BJ (cell line): Measurements from ENCODE around the gene ZBTB20. TPM values are rescaled to one million over a fixed set of nuclear protein-coding genes. Genes with fewer than 3 reads are reported as not detected.

Experiments used
- CTCF ChIA-PET: fragments of 350-600 bp; formaldehyde crosslinking; extraction: SDS; loops from one replicate; lab custom pipeline; 2021; ENCODE audit warnings: antibody characterized with exemption, inconsistent platforms; lab: Yijun Ruan, JAX
- POLR2A ChIA-PET: fragments of 300-600 bp; sonication (Branson Sonifier 250); formaldehyde crosslinking; extraction: SDS; loops from one replicate; lab custom pipeline; 2021; ENCODE audit warnings: antibody characterized with exemption; lab: Charles Lee
- DNase-seq: peaks from one replicate; pipeline ENCODE4 v3.0.0-alpha.2; 2011; ENCODE audit warnings: low read depth
- H3K27me3 ChIP-seq: 2 replicates; pipeline ENCODE4 v1.6.0; 2011; ENCODE audit warnings: low read length; ENCODE audit not compliant: control insufficient read depth, insufficient read depth
- H3K36me3 ChIP-seq: 2 replicates; pipeline ENCODE4 v1.5.1; 2011; ENCODE audit warnings: low read length; ENCODE audit not compliant: control insufficient read depth, insufficient read depth
- H3K4me3 ChIP-seq: 2 replicates; pipeline ENCODE4 v1.5.1; 2011; ENCODE audit warnings: low read depth, mild to moderate bottlenecking, control low read depth, low read length
- polyA plus RNA-seq: library from polyadenylated mRNA; depleted of rRNA; stranded (reverse); fragments of >200 nt; gene quantifications from 2 replicates; pipeline ENCODE4 v1.2.3, GENCODE V29; 2011
- TF ChIP-seq, protein P1 (sequence below): IDR thresholded peaks from 2 replicates; pipeline ENCODE4 v1.5.1; 2011; ENCODE audit warnings: low read depth, mild to moderate bottlenecking, control low read depth, inconsistent platforms, low read length, moderate library complexity; ENCODE audit not compliant: insufficient read depth

The ZBTB20 gene
- polyA plus RNA-seq, 1 experiment, result 6.0 TPM

- TF ChIP-seq, protein P1, sequence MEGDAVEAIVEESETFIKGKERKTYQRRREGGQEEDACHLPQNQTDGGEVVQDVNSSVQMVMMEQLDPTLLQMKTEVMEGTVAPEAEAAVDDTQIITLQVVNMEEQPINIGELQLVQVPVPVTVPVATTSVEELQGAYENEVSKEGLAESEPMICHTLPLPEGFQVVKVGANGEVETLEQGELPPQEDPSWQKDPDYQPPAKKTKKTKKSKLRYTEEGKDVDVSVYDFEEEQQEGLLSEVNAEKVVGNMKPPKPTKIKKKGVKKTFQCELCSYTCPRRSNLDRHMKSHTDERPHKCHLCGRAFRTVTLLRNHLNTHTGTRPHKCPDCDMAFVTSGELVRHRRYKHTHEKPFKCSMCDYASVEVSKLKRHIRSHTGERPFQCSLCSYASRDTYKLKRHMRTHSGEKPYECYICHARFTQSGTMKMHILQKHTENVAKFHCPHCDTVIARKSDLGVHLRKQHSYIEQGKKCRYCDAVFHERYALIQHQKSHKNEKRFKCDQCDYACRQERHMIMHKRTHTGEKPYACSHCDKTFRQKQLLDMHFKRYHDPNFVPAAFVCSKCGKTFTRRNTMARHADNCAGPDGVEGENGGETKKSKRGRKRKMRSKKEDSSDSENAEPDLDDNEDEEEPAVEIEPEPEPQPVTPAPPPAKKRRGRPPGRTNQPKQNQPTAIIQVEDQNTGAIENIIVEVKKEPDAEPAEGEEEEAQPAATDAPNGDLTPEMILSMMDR, result no peak
- DNase-seq, result no peak
- CTCF ChIA-PET, result interaction anchor here (0.8 to 1.2 kb wide), 3 partner anchors 11 to 39 kb away, joined by 3 read pairs; no protein-coding TSS in a partner anchor
- POLR2A ChIA-PET, result no interaction called here
- Histone ChIP-seq H3K36me3 (no peaks in the 10 kb centered on the region), H3K4me3 (no peak overlapping the region), H3K27me3 (no peaks in the 10 kb centered on the region)
These were observed 60.7 kb downstream of the ZBTB20 start for GRCh38 chr3:115086344-115086743.

DNA sequence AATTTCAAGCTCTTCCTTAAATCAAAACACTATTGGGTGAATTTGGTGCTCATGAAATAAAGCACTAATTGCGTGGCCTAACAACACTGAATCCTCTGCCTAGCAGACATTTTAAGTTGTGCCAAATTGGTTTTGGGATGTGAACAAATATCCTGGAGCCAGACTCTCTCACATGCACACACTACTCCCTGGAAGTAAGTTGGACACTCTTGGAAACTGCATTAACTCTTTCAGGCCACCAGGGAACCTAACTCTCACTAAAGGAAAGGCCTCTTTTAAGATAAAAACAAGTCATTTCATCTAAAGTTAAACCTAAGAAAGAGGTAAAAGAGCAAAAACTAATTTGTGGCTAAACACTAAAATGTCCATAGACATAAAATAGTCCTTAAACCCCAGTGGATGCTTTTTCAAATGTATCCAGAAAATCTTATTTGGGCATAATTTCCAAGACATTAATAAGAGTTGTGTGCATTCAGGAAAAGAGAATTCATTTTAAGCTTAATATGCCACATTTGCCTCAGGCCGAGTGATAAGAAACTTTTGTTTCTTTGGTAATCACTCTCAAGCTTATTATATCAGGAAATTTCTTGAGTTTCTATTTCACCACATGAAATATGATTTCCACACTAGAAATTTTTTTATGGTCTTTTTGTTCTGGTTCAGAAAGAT lies 61.8 kb downstream of the ZBTB20 start:
- ChIA-PET POLR2A (no interaction called here), CTCF (interaction anchor here (0.7 to 1.8 kb wide), 5 partner anchors 8 to 54 kb away, joined by 3 to 12 read pairs (median 3); no protein-coding TSS in a partner anchor)
- no peak overlapping the region for H3K4me3 ChIP-seq
- TF ChIP-seq, protein P1, result peak; percentile 26
- no peaks in the 10 kb centered on the region for H3K36me3 ChIP-seq
- DNase-seq, result no peak
- no peaks in the 10 kb centered on the region for H3K27me3 ChIP-seq

- Histone ChIP-seq H3K4me3 (no peak overlapping the region), H3K36me3 (no peaks in the 10 kb centered on the region), H3K27me3 (no peaks in the 10 kb centered on the region)
- ChIA-PET POLR2A (no interaction called here), CTCF (interaction anchor here (0.7 to 1.8 kb wide), 3 partner anchors 8 to 54 kb away, joined by 3 to 12 read pairs (median 3); no protein-coding TSS in a partner anchor)
- DNase-seq, result no peak
- TF ChIP-seq, protein P1, result no peak
These were observed 62.4 kb downstream of the ZBTB20 start for GRCh38 chr3:115084686-115085085.

- DNase-seq, result no peak
- ChIA-PET POLR2A (no interaction called here), CTCF (interaction anchor here (0.6 to 2.4 kb wide), 2 partner anchors 10 to 698 kb away, joined by 3 to 8 read pairs; no protein-coding TSS in a partner anchor)
- Histone ChIP-seq H3K36me3 (no peaks in the 10 kb centered on the region), H3K27me3 (no peaks in the 10 kb centered on the region), H3K4me3 (no peak overlapping the region)
- TF ChIP-seq, protein P1, result no peak
These were observed 64.8 kb downstream of the ZBTB20 start for GRCh38 chr3:115082260-115082659.

DNA sequence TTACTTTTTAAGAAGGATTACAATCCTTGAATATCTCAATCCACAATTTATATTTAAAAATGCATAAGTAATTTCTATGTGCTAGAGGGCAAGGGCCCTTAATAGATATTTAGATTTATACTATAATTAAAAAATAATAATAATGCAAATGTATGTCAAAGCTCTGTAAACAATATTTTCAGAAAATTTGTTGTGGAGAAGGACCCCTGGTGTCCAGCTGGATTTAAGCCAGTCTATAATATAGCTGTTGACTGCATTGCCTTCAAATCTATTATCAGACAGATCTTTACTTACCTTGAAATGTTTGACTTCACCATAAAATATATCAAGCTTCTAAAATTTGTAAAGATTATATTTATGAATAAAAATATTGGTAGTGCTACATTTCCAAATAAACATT lies 65.6 kb downstream of the ZBTB20 start:
- H3K27me3 ChIP-seq, result no peaks in the 10 kb centered on the region
- TF ChIP-seq, protein P1, result no peak
- no peaks in the 10 kb centered on the region for H3K36me3 ChIP-seq
- CTCF ChIA-PET, result interaction anchor here (0.6 to 2.4 kb wide), 2 partner anchors 11 to 12 kb away, joined by 3 to 8 read pairs; no protein-coding TSS in a partner anchor
- DNase-seq, result no peak
- POLR2A ChIA-PET, result no interaction called here
- no peak overlapping the region for H3K4me3 ChIP-seq
